IPS DF 19.7 (cell line): ENCODE measurements around the gene ACVR1C.

Experiments
- DNase-seq: peaks from one replicate; pipeline ENCODE4 v3.0.0-alpha.2; 2013; ENCODE audit warnings: low read depth, low spot score

The ACVR1C gene

GRCh38 chr2:157497638-157498314 is 130.9 kb downstream of the ACVR1C start:
- DNase-seq = no peak

- no peak for DNase-seq
Observed at GRCh38 chr2:157492189-157492773, 136.4 kb downstream of the ACVR1C start.

GRCh38 chr2:157489983-157490382 is 138.7 kb downstream of the ACVR1C start:
- DNase-seq = no peak

- no peak for DNase-seq
Observed at GRCh38 chr2:157488877-157489276, 139.8 kb downstream of the ACVR1C start.

GRCh38 chr2:157487747-157488146 is 140.9 kb downstream of the ACVR1C start:
- DNase-seq = no peak

- no peak for DNase-seq
Observed at GRCh38 chr2:157487271-157487610, 141.4 kb downstream of the ACVR1C start.

- DNase-seq = no peak
Observed at GRCh38 chr2:157486596-157487270, 141.9 kb downstream of the ACVR1C start.

GRCh38 chr2:157480182-157480961 is 148.3 kb downstream of the ACVR1C start:
- DNase-seq = no peak

GRCh38 chr2:157479081-157480027 is 149.3 kb downstream of the ACVR1C start:
- no peak for DNase-seq

GRCh38 chr2:157477919-157478318 is 150.7 kb downstream of the ACVR1C start:
- no peak for DNase-seq

- no peak for DNase-seq
Observed at GRCh38 chr2:157476953-157477709, 151.5 kb downstream of the ACVR1C start.
